Muscle of back (tissue), 11 donors: ENCODE results near the gene LDHAL6B. TPM values are rescaled to one million over a fixed set of nuclear protein-coding genes. Genes with fewer than 3 reads are reported as not detected.

ENCODE experiments used
- DNase-seq, 3 donors: peaks; one replicate each; pipeline versions ENCODE4 v3.0.0 to v3.0.0-alpha.2; 2013
- polyA plus RNA-seq, 10 donors: library from polyadenylated mRNA; unstranded; fragments of 120-200 nt; gene quantifications; one replicate each; pipeline ENCODE4 v1.2.1, GENCODE V29; 2013; ENCODE audit not compliant: insufficient read length in 10 of 10

LDHAL6B gene
- polyA plus RNA-seq, 10 donors: 0.08 to 0.27 (median 0.13) TPM; not detected in 7

DNA sequence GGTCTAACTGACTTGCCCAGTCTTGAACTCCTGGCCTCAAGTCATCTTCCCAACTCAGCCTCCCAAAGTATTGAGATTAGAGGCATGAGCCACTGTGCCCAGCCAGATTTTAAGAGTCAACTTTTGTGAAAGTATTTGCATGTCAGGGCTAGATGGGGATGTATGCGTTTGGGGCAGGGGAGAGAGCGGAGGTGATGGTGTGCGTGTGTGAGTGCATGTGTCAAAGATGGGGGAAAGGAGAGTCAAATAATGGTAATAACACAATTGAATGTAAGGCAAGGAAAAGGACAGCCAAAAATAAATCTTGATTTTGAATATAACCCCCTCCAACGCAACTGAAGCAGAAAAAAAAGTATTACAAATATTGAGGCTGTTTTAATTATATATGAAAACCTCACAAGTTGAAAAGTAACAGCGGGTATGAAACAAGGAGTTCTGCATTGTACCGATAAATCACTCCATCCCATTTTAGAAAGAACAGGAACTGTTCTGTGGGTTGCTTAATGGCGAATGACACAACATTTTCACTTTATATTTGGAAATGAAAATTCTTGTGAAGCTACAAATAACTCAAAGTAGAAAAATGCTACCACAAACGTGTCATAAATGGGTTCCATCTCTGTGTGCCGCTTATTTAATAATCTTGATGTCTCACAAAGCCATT lies 29.9 kb upstream of the LDHAL6B start:
- no peak for DNase-seq

- no peak for DNase-seq
Observed at GRCh38 chr15:59177317-59177660, 29.4 kb upstream of the LDHAL6B start.

- peak; percentile 53 to 66 (median 59) for DNase-seq
Observed at GRCh38 chr15:59178151-59178695, 28.4 kb upstream of the LDHAL6B start.

GRCh38 chr15:59179717-59180116 lies 26.9 kb upstream of the LDHAL6B start:
- DNase-seq: no peak

DNA sequence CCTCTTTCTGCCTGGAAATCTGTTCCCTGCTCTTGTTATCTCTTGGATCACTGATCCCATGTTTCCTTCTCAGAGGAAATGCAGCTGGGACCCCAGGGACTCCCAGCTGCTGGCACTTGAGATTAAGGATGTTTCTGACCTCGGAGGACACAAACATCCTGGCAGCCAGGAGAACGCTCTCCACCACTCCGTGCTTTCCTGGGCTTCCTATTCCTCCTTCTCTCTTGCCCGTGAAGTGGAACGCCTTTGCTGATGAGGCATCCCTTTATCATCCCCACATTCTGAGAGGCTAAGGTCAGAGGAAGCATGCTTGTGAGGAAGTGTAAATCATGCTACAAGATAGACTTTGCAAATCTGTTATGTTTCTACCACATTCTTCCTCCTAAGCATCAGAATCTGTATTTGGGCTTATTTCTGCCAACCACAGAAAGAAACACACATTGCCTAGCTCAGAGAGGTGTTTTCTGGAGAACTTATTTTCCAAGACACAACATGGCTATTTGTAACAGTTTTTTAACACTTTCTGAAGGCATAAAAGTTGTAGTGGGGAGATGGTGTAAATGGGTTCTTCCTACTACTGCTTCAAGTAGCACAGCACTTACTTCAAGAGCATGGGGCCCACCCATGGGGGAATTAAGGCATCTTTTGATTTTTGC lies 25.6 kb upstream of the LDHAL6B start:
- DNase-seq: no peak

- DNase-seq: no peak
Observed at GRCh38 chr15:59185725-59186124, 20.9 kb upstream of the LDHAL6B start.

- DNase-seq: no peak
Observed at GRCh38 chr15:59186501-59186900, 20.1 kb upstream of the LDHAL6B start.

DNA sequence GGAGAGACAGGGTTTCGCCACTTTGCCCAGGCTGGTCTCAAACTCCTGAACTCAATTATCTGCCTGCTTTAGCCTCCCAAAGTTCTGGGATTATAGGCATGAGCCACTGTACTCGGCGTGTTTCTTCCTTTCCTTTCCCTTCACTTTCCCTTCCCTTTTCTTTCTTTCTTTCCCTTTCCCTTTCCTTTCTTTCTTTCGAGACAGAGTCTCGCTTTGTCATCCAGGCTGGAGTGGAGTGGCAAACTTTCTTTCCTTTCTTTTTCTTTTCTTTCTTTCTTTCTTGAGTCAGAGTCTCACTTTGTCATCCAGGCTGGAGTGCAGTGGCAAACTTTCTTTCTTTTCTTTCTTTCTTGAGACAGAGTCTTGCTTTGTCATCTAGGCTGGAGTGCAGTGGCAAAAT lies 17.4 kb upstream of the LDHAL6B start:
- DNase-seq: no peak

GRCh38 chr15:59190291-59190690 lies 16.4 kb upstream of the LDHAL6B start:
- DNase-seq: no peak

- peak in 1 of 3 donors; percentile 85 for DNase-seq
Observed at GRCh38 chr15:59191855-59192237, 14.8 kb upstream of the LDHAL6B start.

DNA sequence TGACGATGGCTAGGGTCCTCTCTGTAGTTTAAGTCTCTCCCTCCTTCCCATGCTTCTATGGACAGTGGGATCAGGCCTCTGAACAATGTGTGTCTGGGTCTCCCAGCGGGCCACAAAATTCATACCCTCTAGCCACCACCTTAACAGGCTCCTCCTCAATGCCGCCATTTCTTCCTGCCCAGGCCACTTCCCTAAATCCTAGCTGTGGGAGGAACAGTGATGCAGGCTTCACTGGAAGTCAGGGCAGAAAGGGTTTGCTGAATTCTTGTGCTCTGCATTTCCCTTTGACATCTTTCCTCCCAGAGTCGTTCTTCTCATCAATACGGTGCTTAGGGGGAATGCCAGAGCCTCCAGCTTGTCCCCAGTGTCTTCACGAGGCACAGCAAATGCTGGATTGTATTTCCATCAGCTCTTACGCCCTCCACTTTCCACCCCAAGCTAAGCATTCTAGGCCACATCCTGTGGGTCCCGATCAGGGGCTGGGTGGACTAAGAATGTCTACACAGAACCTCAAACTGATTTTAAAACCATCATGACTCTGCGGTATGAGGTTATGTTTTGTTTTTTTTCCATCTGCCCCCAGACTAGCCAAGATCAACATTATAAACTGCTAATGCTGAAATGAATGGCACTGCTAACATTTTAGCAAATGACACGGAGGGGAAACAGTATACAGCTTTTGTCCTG lies 11.9 kb upstream of the LDHAL6B start:
- DNase-seq: no peak

DNA sequence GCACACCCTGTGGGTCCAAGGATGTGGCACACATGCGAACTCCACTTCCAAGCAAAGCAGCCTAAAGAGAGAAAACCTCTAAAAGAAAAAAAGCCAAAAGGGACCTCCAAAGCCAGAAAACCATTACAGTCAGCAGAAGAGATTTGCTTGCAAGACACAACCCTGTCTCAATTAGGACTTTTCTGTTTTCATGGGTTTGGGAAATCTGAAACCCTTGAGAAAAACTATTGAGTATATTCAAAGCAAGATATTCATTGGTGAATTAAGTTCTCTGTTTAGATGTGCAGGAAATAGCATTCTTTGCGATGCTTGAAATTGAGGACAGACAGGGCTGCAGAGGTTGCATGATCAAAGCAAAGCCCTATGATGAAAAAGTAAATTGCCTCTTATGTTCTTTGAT lies 10.2 kb upstream of the LDHAL6B start:
- DNase-seq: no peak

DNA sequence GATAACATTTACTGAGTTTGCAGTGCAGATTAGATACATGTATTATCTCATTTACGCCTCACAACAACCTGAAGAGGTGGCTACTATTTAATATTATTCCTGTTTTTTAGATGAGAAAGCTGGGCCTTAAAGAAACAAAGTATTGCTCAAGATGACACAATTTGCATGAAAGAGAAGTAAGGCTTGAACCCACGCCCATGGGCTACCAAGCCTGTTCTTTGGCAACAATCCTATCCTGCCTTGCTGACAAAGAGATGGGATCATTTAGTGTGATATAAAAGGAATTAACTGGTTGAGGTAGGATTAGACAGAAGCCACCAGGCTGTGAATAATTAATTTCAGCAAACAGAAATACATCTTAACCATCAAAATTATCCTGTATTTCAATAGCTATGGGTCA lies 9.2 kb upstream of the LDHAL6B start:
- DNase-seq: no peak

DNA sequence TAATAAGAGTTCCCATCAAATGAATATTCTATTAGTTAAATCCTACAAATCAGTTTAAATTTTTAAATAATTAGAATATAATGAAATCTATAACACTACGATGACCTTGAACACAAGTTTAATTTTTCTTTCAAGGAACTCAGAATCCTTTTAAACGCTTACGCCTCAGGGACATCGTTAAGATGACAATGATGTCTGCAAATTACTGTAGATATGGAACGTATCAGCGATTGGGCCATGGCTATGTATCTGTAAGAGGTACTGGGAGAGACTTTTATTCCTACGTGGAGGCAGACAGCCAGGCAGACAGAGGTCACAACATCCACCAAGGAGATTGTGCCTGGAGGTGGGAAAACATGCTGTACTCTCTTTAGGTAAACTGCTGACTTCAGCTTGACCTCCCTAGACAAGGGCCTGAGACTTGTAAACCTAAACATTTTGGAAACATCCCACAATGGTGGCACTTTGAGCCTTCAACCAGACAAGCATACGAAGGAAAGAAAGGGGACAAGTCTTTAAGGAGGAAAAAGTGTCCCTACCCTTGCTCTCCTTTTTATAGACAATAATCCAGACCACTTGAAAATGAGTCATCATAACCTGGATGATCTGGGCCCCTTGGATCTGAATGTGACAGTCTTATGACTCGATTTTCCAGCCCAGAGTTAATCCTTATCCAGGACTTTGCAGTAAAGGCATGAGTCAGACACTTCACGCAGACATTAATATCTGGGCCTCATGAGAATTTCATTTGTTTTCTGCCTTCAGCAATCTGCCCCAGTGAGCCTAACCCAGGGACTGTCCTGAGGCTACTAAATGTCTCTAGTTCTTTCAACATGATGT lies 6.8 kb upstream of the LDHAL6B start:
- DNase-seq: peak in 1 of 3 donors; percentile 38

- no peak for DNase-seq
Observed at GRCh38 chr15:59200560-59200959, 6.1 kb upstream of the LDHAL6B start.

DNA sequence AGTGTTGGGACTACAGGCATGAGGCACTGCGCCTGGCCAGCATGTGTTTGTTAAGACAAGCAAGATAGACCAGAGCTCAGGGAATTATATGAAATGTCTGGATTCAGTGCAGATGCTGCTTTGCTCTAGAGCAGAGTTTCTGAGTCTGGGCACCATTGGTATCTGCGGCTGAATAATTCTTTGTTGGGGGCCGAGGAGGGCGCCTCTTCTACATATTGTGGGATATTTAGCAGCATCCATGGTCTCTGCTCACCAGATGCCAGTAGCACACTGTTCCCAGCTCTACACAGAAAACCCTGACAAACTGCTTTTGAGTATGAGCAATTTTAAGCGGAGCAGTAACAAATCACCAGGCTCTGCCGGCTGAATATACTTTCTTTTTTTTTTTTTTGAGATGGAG lies 3.6 kb upstream of the LDHAL6B start:
- no peak for DNase-seq

DNA sequence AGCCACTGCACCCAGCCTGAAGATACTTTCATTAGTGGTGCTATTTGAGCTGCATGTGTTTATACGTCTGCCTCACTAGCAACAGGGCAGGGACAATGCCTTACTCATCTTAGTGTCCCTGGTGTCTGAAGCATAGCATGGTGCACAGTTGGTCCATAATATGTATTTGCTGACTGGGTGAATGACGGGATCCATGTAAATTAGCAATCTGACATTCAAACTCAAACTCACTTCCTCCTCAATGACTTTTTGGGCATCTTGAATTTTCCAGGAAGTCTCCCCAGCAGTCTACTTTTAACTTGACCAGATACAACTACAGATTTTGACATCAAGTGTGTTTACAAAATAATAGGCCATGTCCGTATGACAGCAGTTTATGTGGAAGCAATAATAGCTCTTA lies 3.0 kb upstream of the LDHAL6B start:
- DNase-seq: no peak

GRCh38 chr15:59205839-59206622 lies 612 bp upstream of the LDHAL6B start:
- no peak for DNase-seq

DNA sequence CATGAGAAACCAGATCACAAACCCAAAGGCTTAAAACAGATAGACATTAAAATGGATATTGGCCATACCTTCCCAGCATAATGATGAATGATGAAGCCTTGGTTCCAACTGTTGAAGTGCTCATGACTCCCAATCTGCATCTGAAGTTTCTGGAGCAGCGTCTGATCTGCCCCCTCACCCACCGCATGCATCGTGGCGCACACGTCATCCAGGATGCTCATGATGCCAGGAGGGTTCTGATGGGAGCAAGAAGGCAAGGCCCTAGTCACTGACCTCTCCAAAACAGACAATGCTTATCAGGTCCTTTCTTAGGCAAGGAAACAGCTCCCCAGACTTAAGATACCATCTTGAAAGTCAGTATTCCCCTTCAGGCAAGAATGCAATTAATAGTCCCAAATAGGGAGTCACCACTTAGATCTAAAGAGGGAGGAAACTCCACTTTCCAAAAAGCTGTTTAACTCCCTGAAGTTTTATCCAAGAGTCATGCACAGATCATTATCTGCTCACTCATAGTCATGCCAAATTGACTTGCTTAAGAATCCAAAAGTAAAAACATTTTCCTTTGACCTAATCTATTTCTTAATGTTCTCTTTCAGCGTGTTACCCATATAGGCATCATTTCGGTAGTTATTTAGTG lies 2.1 kb downstream of the LDHAL6B start:
- DNase-seq: no peak

GRCh38 chr15:59210186-59210585 lies 3.5 kb downstream of the LDHAL6B start:
- no peak for DNase-seq

DNA sequence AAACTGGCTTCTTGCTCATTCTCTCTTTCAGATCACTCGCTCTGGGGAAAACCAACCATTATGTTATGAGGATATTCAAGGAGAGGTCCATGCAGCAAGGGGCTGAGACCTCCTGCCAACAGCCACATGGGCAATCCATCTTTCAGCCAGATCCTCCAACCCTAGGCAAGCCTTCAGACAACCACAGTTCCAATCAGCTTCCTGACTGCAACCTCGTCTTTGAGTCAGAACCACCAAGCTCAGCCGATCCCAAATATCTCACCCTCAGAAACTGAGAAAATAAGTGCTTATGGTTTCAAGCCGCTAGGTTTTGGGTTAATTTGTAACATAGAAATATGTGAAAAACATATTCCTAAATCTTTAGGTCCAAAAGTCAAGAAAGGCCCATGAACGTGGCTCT lies 10.3 kb downstream of the LDHAL6B start:
- no peak for DNase-seq
